Suprapubic skin (tissue), 4 donors: ENCODE results near the gene PLA2G2F. TPM values are rescaled to one million over a fixed set of nuclear protein-coding genes. Genes with fewer than 3 reads are reported as not detected.

ENCODE experiments used
- DNase-seq, 2 donors: peaks; one replicate each; pipeline ENCODE4 v3.0.0-alpha.2; 2019; ENCODE audit warnings: low spot score in 2 of 2
- H3K27ac ChIP-seq: fragments of 200-600 bp; sonication (generic); one replicate; pipeline ENCODE4 v1.5.1; 2019
- H3K27me3 ChIP-seq: fragments of 200-600 bp; sonication (generic); one replicate; pipeline ENCODE4 v1.5.1; 2019
- H3K36me3 ChIP-seq: fragments of 200-600 bp; sonication (generic); one replicate; pipeline ENCODE4 v1.5.1; 2019
- H3K4me1 ChIP-seq: fragments of 200-600 bp; sonication (generic); one replicate; pipeline ENCODE4 v1.5.1; 2019
- H3K4me3 ChIP-seq: fragments of 200-600 bp; sonication (generic); one replicate; pipeline ENCODE4 v1.5.1; 2019; ENCODE audit warnings: mild to moderate bottlenecking
- H3K9me3 ChIP-seq: fragments of 200-600 bp; sonication (generic); one replicate; pipeline ENCODE4 v1.5.1; 2019
- CTCF ChIP-seq, 2 donors: fragments of 200-600 bp in 1 of 2; fragments of 450-650 bp in 1 of 2; sonication (generic) in 1 of 2; IDR thresholded peaks; one replicate each; pipeline ENCODE4 v1.5.1; 2016 to 2019; ENCODE audit warnings: antibody characterized with exemption in 2 of 2, mild to moderate bottlenecking in 1 of 2, moderate library complexity in 1 of 2
- EP300 ChIP-seq: sonication (generic); formaldehyde crosslinking; IDR thresholded peaks from one replicate; pipeline ENCODE4 v1.6.1; 2017; ENCODE audit warnings: antibody characterized with exemption
- POLR2A ChIP-seq, 2 donors: fragments of 450-650 bp; IDR thresholded peaks; one replicate each; pipeline ENCODE4 v1.6.1; 2017; ENCODE audit warnings: antibody characterized with exemption in 2 of 2, mild to moderate bottlenecking in 2 of 2, moderate library complexity in 2 of 2
- POLR2AphosphoS5 ChIP-seq, 3 donors: sonication (generic); formaldehyde crosslinking; IDR thresholded peaks; one replicate each; pipeline ENCODE4 v1.6.1; 2017; ENCODE audit warnings: antibody characterized with exemption in 3 of 3
- WGBS: methylation state at CpG from one replicate; pipeline ENCODE4 v1.1.5; 2018; 5-methylcytosine and 5-hydroxymethylcytosine counted together
- total RNA-seq, 4 donors: library from RNA; depleted of rRNA; stranded (reverse); fragments of >200 nt; gene quantifications; one replicate each; pipeline ENCODE4 v1.1.0, GENCODE V29; 2016

Gene PLA2G2F
- total RNA-seq, 4 donors from 2014 or later = 11.9 to 33.8 (median 16.7) TPM

- Histone ChIP-seq H3K27me3 (peaks cover 2% of the 10 kb centered on the region), H3K4me3 (no peak overlapping the region), H3K36me3 (no peaks in the 10 kb centered on the region), H3K27ac (no peak overlapping the region), H3K9me3 (peaks cover 8% of the 10 kb centered on the region), H3K4me1 (peaks cover 16% of the 10 kb centered on the region)
- no peak for DNase-seq
- no peak for TF ChIP-seq EP300
- no peak for TF ChIP-seq CTCF (IDR thresholded peaks at IDR 0.05)
- TF ChIP-seq POLR2AphosphoS5 (IDR thresholded peaks at IDR 0.05) = no peak
- no peak for TF ChIP-seq POLR2A (IDR thresholded peaks at IDR 0.05)
- WGBS = 34% methylated on average over 15 of the region's 17 CpGs
Measured at GRCh38 chr1:20166051-20166450, 26.9 kb downstream of the PLA2G2F start.

- no peak overlapping the region for H3K4me3 ChIP-seq
- DNase-seq = no peak
- TF ChIP-seq POLR2A (IDR thresholded peaks at IDR 0.05) = no peak
- TF ChIP-seq POLR2AphosphoS5 (IDR thresholded peaks at IDR 0.05) = no peak
- no peak for TF ChIP-seq CTCF (IDR thresholded peaks at IDR 0.05)
- TF ChIP-seq EP300 = no peak
- H3K27me3 ChIP-seq = peaks cover 2% of the 10 kb centered on the region
- H3K4me1 ChIP-seq = peaks cover 16% of the 10 kb centered on the region
- no peak overlapping the region for H3K27ac ChIP-seq
- H3K36me3 ChIP-seq = no peaks in the 10 kb centered on the region
- peaks cover 4% of the 10 kb centered on the region for H3K9me3 ChIP-seq
- WGBS = 90% methylated on average over 8 of the region's 8 CpGs
Measured at GRCh38 chr1:20167126-20167525, 28.0 kb downstream of the PLA2G2F start.

GRCh38 chr1:20168564-20169491, 29.7 kb downstream of the PLA2G2F start:
- TF ChIP-seq POLR2A (IDR thresholded peaks at IDR 0.05) (no peak), POLR2AphosphoS5 (IDR thresholded peaks at IDR 0.05) (no peak), CTCF (IDR thresholded peaks at IDR 0.05) (no peak), EP300 (no peak)
- H3K27ac ChIP-seq = no peak overlapping the region
- WGBS = 66% methylated on average over 9 of the region's 9 CpGs

GRCh38 chr1:20169932-20170331, 30.8 kb downstream of the PLA2G2F start:
- H3K27me3 ChIP-seq = peaks cover 2% of the 10 kb centered on the region
- H3K4me3 ChIP-seq = no peak overlapping the region
- no peaks in the 10 kb centered on the region for H3K9me3 ChIP-seq
- H3K4me1 ChIP-seq = peaks cover 12% of the 10 kb centered on the region
- H3K27ac ChIP-seq = no peak overlapping the region
- 97% methylated on average over 5 of the region's 5 CpGs for WGBS
- no peaks in the 10 kb centered on the region for H3K36me3 ChIP-seq
- no peak for TF ChIP-seq CTCF (IDR thresholded peaks at IDR 0.05)
- no peak for TF ChIP-seq POLR2A (IDR thresholded peaks at IDR 0.05)
- DNase-seq = no peak

More at GRCh38 chr1:20168564-20169491, 29.7 kb downstream of the PLA2G2F start:
- Histone ChIP-seq H3K4me1 (peaks cover 16% of the 10 kb centered on the region), H3K27me3 (peaks cover 2% of the 10 kb centered on the region), H3K4me3 (no peak overlapping the region), H3K36me3 (no peaks in the 10 kb centered on the region), H3K9me3 (no peaks in the 10 kb centered on the region)
- DNase-seq = no peak

- WGBS = 93% methylated on average over 12 of the region's 12 CpGs
- H3K27me3 ChIP-seq = peaks cover 2% of the 10 kb centered on the region
- H3K9me3 ChIP-seq = no peaks in the 10 kb centered on the region
- H3K4me3 ChIP-seq = no peak overlapping the region
- DNase-seq = no peak
- H3K4me1 ChIP-seq = no peaks in the 10 kb centered on the region
- TF ChIP-seq EP300 (no peak), POLR2A (IDR thresholded peaks at IDR 0.05) (no peak), POLR2AphosphoS5 (IDR thresholded peaks at IDR 0.05) (no peak), CTCF (IDR thresholded peaks at IDR 0.05) (no peak)
- no peak overlapping the region for H3K27ac ChIP-seq
- H3K36me3 ChIP-seq = no peaks in the 10 kb centered on the region
Measured at GRCh38 chr1:20172033-20172590, 33.0 kb downstream of the PLA2G2F start.
